Common myeloid progenitor, CD34-positive (primary cell): ENCODE data around the gene SLC24A3.

ENCODE experiments used
- CTCF ChIA-PET: fragments of 350-600 bp; sonication (Branson Sonifier 250); formaldehyde crosslinking; loops from one replicate; lab custom pipeline; 2021; ENCODE audit warnings: antibody characterized with exemption; lab: Charles Lee
- POLR2A ChIA-PET: fragments of 350-600 bp; sonication (Branson Sonifier 250); formaldehyde crosslinking; loops from one replicate; lab custom pipeline; 2021; ENCODE audit warnings: antibody characterized with exemption; lab: Charles Lee
- DNase-seq, 3 donors: peaks; one replicate each; pipeline versions ENCODE4 v3.0.0 to v3.0.0-alpha.2; 2013
- H3K27ac ChIP-seq, 2 experiments: 1 replicate in 1 of 2; 2 replicates in 1 of 2; pipeline ENCODE4 v1.7.0; 2013; ENCODE audit warnings: inconsistent platforms in 2 of 2, low read length in 2 of 2, mild to moderate bottlenecking in 2 of 2, low read depth in 1 of 2, moderate library complexity in 1 of 2; ENCODE audit not compliant: severe bottlenecking in 2 of 2, insufficient read depth in 1 of 2, poor library complexity in 1 of 2
- H3K27me3 ChIP-seq, 5 experiments: replicated peaks in 2 of 5; 1 replicate in 3 of 5; 2 replicates in 2 of 5; pipeline versions ENCODE4 v1.6.1 to v1.7.0; 2013; ENCODE audit warnings: low read length in 4 of 5, mild to moderate bottlenecking in 2 of 5, moderate library complexity in 2 of 5, inconsistent platforms in 1 of 5; ENCODE audit not compliant: insufficient read depth in 5 of 5, control insufficient read depth in 4 of 5
- H3K36me3 ChIP-seq, 4 experiments: 1 replicate in 2 of 4; 2 replicates in 2 of 4; pipeline versions ENCODE4 v1.6.1 to v1.7.0; 2013; ENCODE audit warnings: low read length in 3 of 4, control low read depth in 1 of 4, mild to moderate bottlenecking in 1 of 4; ENCODE audit not compliant: control insufficient read depth in 4 of 4, insufficient read depth in 4 of 4
- H3K4me1 ChIP-seq, 4 experiments: 1 replicate in 3 of 4; 2 replicates in 1 of 4; pipeline versions ENCODE4 v1.6.1 to v1.7.1; 2013; ENCODE audit warnings: low read length in 3 of 4, mild to moderate bottlenecking in 3 of 4, control low read depth in 1 of 4, inconsistent platforms in 1 of 4, moderate library complexity in 1 of 4; ENCODE audit not compliant: control insufficient read depth in 4 of 4, insufficient read depth in 4 of 4; ENCODE audit errors: control extremely low read depth in 1 of 4
- H3K4me3 ChIP-seq, 7 experiments: 1 replicate in 4 of 7; 2 replicates in 3 of 7; pipeline versions ENCODE4 v1.5.1 to v1.7.0; 2013; ENCODE audit warnings: mild to moderate bottlenecking in 7 of 7, low read length in 6 of 7, moderate library complexity in 6 of 7, inconsistent platforms in 2 of 7, low read depth in 2 of 7, control low read depth in 1 of 7; ENCODE audit not compliant: insufficient read depth in 4 of 7, control insufficient read depth in 1 of 7; ENCODE audit errors: extremely low read depth in 1 of 7
- H3K9me3 ChIP-seq, 5 experiments: 1 replicate in 4 of 5; 2 replicates in 1 of 5; pipeline versions ENCODE4 v1.6.1 to v1.7.1; 2013; ENCODE audit warnings: low read length in 4 of 5, mild to moderate bottlenecking in 2 of 5, inconsistent platforms in 1 of 5, low read depth in 1 of 5, moderate library complexity in 1 of 5; ENCODE audit not compliant: control insufficient read depth in 4 of 5, insufficient read depth in 2 of 5; ENCODE audit errors: control extremely low read depth in 1 of 5
- WGBS: methylation state at CpG from one replicate; pipeline ENCODE4 v1.1.5; 2013; ENCODE audit not compliant: insufficient coverage; 5-methylcytosine and 5-hydroxymethylcytosine counted together

SLC24A3 gene

GRCh38 chr20:19431316-19431700 lies 218.9 kb downstream of the SLC24A3 start:
- Histone ChIP-seq H3K4me1 (peaks cover 2 to 14% (median 5%) of the 10 kb centered on the region in 4 experiments), H3K4me3 (no peak overlapping the region), H3K36me3 (no peaks in the 10 kb centered on the region), H3K27ac (no peak overlapping the region), H3K9me3 (no peaks in the 10 kb centered on the region), H3K27me3 (no peaks in the 10 kb centered on the region)
- POLR2A ChIA-PET, result interaction anchor here (0.6 kb wide), 1 partner anchor 11 kb away, joined by 4 read pairs; no protein-coding TSS in a partner anchor
- no CpG with 5 or more reads among the region's 4 CpGs for WGBS
- DNase-seq, result no peak
- CTCF ChIA-PET, result interaction anchor here (0.9 to 1.5 kb wide), 2 partner anchors 9 to 97 kb away, joined by 3 read pairs; no protein-coding TSS in a partner anchor

DNA sequence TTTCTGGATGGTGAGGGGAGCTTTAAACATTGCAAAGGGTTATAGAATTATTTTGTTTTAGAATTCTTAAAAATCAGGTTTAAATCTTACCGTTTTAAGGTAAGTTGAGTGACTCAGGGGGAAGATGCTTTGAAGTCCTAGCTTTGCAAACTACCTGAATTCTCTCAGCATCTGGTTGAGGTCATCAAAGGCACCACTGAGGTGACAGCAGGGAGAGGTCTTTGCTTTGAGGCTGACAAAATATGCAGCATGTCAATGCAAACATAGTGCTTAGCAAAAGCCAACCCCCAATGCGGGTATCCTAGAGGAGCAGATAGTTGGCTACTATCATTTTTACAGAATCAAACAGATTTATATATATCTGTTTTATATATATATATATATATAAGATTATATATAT lies 219.5 kb downstream of the SLC24A3 start:
- WGBS, result 90% methylated on average over 1 of the region's 2 CpGs
- POLR2A ChIA-PET, result interaction anchor here (0.6 kb wide), 1 partner anchor 10 kb away, joined by 4 read pairs; no protein-coding TSS in a partner anchor
- CTCF ChIA-PET, result interaction anchor here (0.9 to 1.5 kb wide), 2 partner anchors 9 to 98 kb away, joined by 3 read pairs; no protein-coding TSS in a partner anchor

GRCh38 chr20:19433371-19434350 lies 221.2 kb downstream of the SLC24A3 start:
- peak in 1 of 3 donors; percentile 12 for DNase-seq

More for the DNA sequence above, 219.5 kb downstream of the SLC24A3 start:
- no peak for DNase-seq
- H3K27me3 ChIP-seq, result no peaks in the 10 kb centered on the region
- no peaks in the 10 kb centered on the region for H3K9me3 ChIP-seq
- no peak overlapping the region for H3K4me3 ChIP-seq
- H3K36me3 ChIP-seq, result no peaks in the 10 kb centered on the region
- H3K27ac ChIP-seq, result no peak overlapping the region
- H3K4me1 ChIP-seq, result peaks cover 2 to 14% (median 5%) of the 10 kb centered on the region in 4 experiments

DNA sequence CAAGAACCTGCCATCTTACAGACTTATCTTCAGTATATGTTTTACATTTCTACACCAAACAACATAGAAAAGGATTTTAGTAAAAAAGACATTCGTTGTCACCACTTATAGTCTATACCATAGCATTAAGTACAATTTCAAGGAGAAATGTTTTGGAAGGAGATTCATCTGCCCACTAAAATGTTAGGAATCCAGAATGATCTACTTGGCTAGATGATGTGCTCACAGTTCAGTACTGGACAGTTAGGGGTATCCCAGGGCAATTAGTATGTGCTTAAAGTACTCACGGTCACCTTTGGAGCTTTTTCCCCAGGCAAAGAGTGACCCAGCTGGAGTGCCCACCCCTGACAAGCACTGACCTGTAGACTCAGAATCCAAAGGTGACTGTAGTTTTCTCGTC lies 222.9 kb downstream of the SLC24A3 start:
- ChIA-PET POLR2A (interaction anchor here (0.5 to 0.7 kb wide), 2 partner anchors 123 to 158 kb away, joined by 3 to 6 read pairs; no protein-coding TSS in a partner anchor), CTCF (no interaction called here)
- Histone ChIP-seq H3K9me3 (no peaks in the 10 kb centered on the region), H3K4me3 (no peak overlapping the region), H3K27me3 (no peaks in the 10 kb centered on the region), H3K27ac (no peak overlapping the region), H3K4me1 (peaks cover 0 to 13% (median 6%) of the 10 kb centered on the region in 4 experiments), H3K36me3 (no peaks in the 10 kb centered on the region)
- 100% methylated on average over 1 of the region's 3 CpGs for WGBS
- no peak for DNase-seq

More at GRCh38 chr20:19433371-19434350, 221.2 kb downstream of the SLC24A3 start:
- no peaks in the 10 kb centered on the region for H3K27me3 ChIP-seq
- no peaks in the 10 kb centered on the region for H3K36me3 ChIP-seq
- 84% methylated on average over 9 of the region's 10 CpGs for WGBS
- H3K27ac ChIP-seq, result no peak overlapping the region
- H3K4me3 ChIP-seq, result no peak overlapping the region
- peaks cover 0 to 5% (median 1%) of the 10 kb centered on the region in 4 experiments for H3K4me1 ChIP-seq
- ChIA-PET POLR2A (interaction anchor here (1.0 kb wide), 1 partner anchor 8 kb away, joined by 3 read pairs; no protein-coding TSS in a partner anchor), CTCF (interaction anchor here (0.6 to 1.3 kb wide), 4 partner anchors 12 to 227 kb away, joined by 3 to 5 read pairs (median 3); no protein-coding TSS in a partner anchor)
- H3K9me3 ChIP-seq, result no peaks in the 10 kb centered on the region

DNA sequence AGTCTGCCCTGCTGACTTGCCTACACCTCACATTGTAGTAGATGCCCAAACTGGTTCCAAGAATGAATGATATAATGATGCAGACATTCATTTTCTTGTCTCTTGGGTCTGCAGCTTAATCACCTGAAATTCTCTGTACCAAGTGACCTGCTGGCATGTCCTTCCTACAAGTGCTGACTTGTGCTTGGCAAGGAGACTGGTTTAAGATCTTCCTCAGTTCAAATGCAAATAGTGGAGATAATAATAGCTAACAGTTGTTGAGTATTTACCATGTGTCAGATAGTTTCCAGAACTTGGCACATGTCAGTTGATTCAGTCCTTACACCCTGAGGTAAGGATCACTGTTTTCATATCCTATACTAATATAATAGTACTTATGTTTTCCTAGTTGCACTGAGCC lies 223.4 kb downstream of the SLC24A3 start:
- Histone ChIP-seq H3K27ac (no peak overlapping the region), H3K9me3 (no peaks in the 10 kb centered on the region), H3K27me3 (no peaks in the 10 kb centered on the region), H3K4me1 (peaks cover 0 to 17% (median 8%) of the 10 kb centered on the region in 4 experiments), H3K4me3 (no peak overlapping the region), H3K36me3 (no peaks in the 10 kb centered on the region)
- DNase-seq, result no peak
- CTCF ChIA-PET, result no interaction called here
- POLR2A ChIA-PET, result no interaction called here

- peaks cover 0 to 24% (median 17%) of the 10 kb centered on the region in 4 experiments for H3K4me1 ChIP-seq
- H3K27ac ChIP-seq, result no peak overlapping the region
- peaks cover 0 to 4% (median 0%) of the 10 kb centered on the region in 5 experiments for H3K9me3 ChIP-seq
- no peaks in the 10 kb centered on the region for H3K27me3 ChIP-seq
- H3K36me3 ChIP-seq, result no peaks in the 10 kb centered on the region
- ChIA-PET CTCF (no interaction called here), POLR2A (no interaction called here)
- no peak overlapping the region for H3K4me3 ChIP-seq
- 91% methylated on average over 2 of the region's 2 CpGs for WGBS
- no peak for DNase-seq
Observed at GRCh38 chr20:19438488-19438887, 226.0 kb downstream of the SLC24A3 start.
